ENCODE data around the gene ENOSF1. TPM values are rescaled to one million over a fixed set of nuclear protein-coding genes. Genes with fewer than 3 reads are reported as not detected.

The ENOSF1 gene
- total and polyA plus RNA-seq, 10 of the 15 experiments (the other 5 are each of a cell fraction or from before 2014, with no cell fraction given): 12.5 to 43.3 (median 29.5) TPM

DNA sequence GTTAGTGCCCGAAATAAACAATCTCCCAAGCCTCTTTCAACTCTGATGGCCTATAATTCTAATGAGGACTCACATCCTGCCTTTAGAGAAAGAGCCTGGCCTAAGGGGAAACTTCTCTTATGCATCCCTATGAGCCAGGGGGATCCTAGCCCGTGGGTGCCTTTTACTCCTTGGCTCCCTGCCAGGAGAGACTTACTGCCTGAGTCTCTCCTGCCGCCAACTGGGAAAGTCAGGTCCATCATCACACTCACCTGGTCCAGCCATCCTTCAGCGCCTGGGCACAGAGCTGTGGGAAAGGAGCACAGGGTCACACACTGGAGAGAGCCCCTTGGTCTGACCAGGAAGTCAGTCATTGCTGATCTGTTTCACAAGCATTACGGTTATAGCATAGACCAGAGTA is 24.1 kb downstream of the ENOSF1 start (continued):
- TF ChIP-seq, protein P1, sequence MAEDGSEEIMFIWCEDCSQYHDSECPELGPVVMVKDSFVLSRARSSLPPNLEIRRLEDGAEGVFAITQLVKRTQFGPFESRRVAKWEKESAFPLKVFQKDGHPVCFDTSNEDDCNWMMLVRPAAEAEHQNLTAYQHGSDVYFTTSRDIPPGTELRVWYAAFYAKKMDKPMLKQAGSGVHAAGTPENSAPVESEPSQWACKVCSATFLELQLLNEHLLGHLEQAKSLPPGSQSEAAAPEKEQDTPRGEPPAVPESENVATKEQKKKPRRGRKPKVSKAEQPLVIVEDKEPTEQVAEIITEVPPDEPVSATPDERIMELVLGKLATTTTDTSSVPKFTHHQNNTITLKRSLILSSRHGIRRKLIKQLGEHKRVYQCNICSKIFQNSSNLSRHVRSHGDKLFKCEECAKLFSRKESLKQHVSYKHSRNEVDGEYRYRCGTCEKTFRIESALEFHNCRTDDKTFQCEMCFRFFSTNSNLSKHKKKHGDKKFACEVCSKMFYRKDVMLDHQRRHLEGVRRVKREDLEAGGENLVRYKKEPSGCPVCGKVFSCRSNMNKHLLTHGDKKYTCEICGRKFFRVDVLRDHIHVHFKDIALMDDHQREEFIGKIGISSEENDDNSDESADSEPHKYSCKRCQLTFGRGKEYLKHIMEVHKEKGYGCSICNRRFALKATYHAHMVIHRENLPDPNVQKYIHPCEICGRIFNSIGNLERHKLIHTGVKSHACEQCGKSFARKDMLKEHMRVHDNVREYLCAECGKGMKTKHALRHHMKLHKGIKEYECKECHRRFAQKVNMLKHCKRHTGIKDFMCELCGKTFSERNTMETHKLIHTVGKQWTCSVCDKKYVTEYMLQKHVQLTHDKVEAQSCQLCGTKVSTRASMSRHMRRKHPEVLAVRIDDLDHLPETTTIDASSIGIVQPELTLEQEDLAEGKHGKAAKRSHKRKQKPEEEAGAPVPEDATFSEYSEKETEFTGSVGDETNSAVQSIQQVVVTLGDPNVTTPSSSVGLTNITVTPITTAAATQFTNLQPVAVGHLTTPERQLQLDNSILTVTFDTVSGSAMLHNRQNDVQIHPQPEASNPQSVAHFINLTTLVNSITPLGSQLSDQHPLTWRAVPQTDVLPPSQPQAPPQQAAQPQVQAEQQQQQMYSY (CRISPR knock-in tag; IDR thresholded peaks at IDR 0.05): no peak
- TF ChIP-seq SIN3A (IDR thresholded peaks at IDR 0.05; ENCODE audit: low read depth, low read length): no peak
- TF ChIP-seq JUND (IDR thresholded peaks at IDR 0.05; ENCODE audit: low read depth, low read length): no peak
- no peak for TF ChIP-seq IKZF1 (conservative IDR thresholded peaks at IDR 0.05)
- no peak for TF ChIP-seq REST (IDR thresholded peaks at IDR 0.05; ENCODE audit: low read depth, low read length)
- no peak for TF ChIP-seq BACH1 (IDR thresholded peaks at IDR 0.05; ENCODE audit: borderline replicate concordance)
- no peak for TF ChIP-seq FOS (IDR thresholded peaks at IDR 0.05; ENCODE audit: borderline replicate concordance, extremely low read depth, insufficient read length)
- TF ChIP-seq, protein P2, sequence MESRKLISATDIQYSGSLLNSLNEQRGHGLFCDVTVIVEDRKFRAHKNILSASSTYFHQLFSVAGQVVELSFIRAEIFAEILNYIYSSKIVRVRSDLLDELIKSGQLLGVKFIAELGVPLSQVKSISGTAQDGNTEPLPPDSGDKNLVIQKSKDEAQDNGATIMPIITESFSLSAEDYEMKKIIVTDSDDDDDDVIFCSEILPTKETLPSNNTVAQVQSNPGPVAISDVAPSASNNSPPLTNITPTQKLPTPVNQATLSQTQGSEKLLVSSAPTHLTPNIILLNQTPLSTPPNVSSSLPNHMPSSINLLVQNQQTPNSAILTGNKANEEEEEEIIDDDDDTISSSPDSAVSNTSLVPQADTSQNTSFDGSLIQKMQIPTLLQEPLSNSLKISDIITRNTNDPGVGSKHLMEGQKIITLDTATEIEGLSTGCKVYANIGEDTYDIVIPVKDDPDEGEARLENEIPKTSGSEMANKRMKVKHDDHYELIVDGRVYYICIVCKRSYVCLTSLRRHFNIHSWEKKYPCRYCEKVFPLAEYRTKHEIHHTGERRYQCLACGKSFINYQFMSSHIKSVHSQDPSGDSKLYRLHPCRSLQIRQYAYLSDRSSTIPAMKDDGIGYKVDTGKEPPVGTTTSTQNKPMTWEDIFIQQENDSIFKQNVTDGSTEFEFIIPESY (IDR thresholded peaks at IDR 0.05): no peak
- TF ChIP-seq TCF3 (IDR thresholded peaks at IDR 0.05; ENCODE audit: borderline replicate concordance, insufficient read depth, low read depth, low read length): no peak

All from GM12878 (cell line).